ENCODE measurements around the gene TMEM63C. TPM values are rescaled to one million over a fixed set of nuclear protein-coding genes. Genes with fewer than 3 reads are reported as not detected.

Gene TMEM63C
- total RNA-seq, 1 experiment from 2014 or later = 5.4 TPM

- H3K27me3 ChIP-seq (ENCODE audit: low read length) = no peaks in the 10 kb centered on the region; the same call in 1 of the 2 replicates
- H3K9me2 ChIP-seq (replicated peaks; ENCODE audit: low read length) = no peaks in the 10 kb centered on the region
- no peak overlapping the region for H3K27ac ChIP-seq (ENCODE audit: low read length)
- DNase-seq = no peak
- H3K79me2 ChIP-seq (ENCODE audit: low read length) = no peaks in the 10 kb centered on the region
- no peaks in the 10 kb centered on the region for H3K9me3 ChIP-seq (ENCODE audit: low read length)
- H3K4me3 ChIP-seq (ENCODE audit: low read length) = no peak overlapping the region
- intact Hi-C loops (cut with micrococcal nuclease) = no loop called here
- H3K4me2 ChIP-seq (ENCODE audit: low read length) = no peak overlapping the region
- H4K20me1 ChIP-seq (ENCODE audit: low read length) = no peaks in the 10 kb centered on the region
- no peaks in the 10 kb centered on the region for H3K4me1 ChIP-seq (ENCODE audit: insufficient read depth, low read length)
- ChIA-PET POLR2A (ENCODE audit: unreplicated experiment) (no interaction called here), CTCF (no interaction called here)
- no peaks in the 10 kb centered on the region for H3K36me3 ChIP-seq (ENCODE audit: low read depth, low read length)
- no peaks in the 10 kb centered on the region for H3F3A ChIP-seq (ENCODE audit: low read length, unreplicated experiment)
- TF ChIP-seq EZH2 (IDR thresholded peaks at IDR 0.05; ENCODE audit: low read length, unreplicated experiment) = no peak
- TF ChIP-seq CTCF (conservative IDR thresholded peaks at IDR 0.05; ENCODE audit: low read depth, low read length) = no peak
- no peak for TF ChIP-seq EZH2phosphoT487 (IDR thresholded peaks at IDR 0.05; ENCODE audit: borderline replicate concordance, low read length)
- H3K9ac ChIP-seq (ENCODE audit: low read length) = no peak overlapping the region
- BruUV-seq (replicated peaks) = no TSS peak
- ATAC-seq = no peak
- H2AFZ ChIP-seq (ENCODE audit: low read length) = no peak overlapping the region
Observed at GRCh38 chr14:77259025-77259715, 77.6 kb downstream of the TMEM63C start.

- Histone ChIP-seq H3K9me3 (ENCODE audit: low read length) (no peaks in the 10 kb centered on the region), H3K4me3 (ENCODE audit: low read length) (no peak overlapping the region), H3K79me2 (ENCODE audit: low read length) (no peaks in the 10 kb centered on the region), H3K9ac (ENCODE audit: low read length) (no peak overlapping the region), H3K9me2 (replicated peaks; ENCODE audit: low read length) (no peaks in the 10 kb centered on the region), H3K27ac (ENCODE audit: low read length) (no peak overlapping the region), H3K4me1 (ENCODE audit: insufficient read depth, low read length) (no peaks in the 10 kb centered on the region), H4K20me1 (ENCODE audit: low read length) (no peaks in the 10 kb centered on the region), H3K27me3 (ENCODE audit: low read length) (no peaks in the 10 kb centered on the region; the same call in 1 of the 2 replicates), H2AFZ (ENCODE audit: low read length) (no peak overlapping the region), H3K36me3 (ENCODE audit: low read depth, low read length) (no peaks in the 10 kb centered on the region), H3K4me2 (ENCODE audit: low read length) (no peak overlapping the region), H3F3A (ENCODE audit: low read length, unreplicated experiment) (no peaks in the 10 kb centered on the region)
- ChIA-PET POLR2A (ENCODE audit: unreplicated experiment) (no interaction called here), CTCF (no interaction called here)
- BruUV-seq (replicated peaks) = no TSS peak
- TF ChIP-seq EZH2phosphoT487 (IDR thresholded peaks at IDR 0.05; ENCODE audit: borderline replicate concordance, low read length) = no peak
- TF ChIP-seq CTCF (conservative IDR thresholded peaks at IDR 0.05; ENCODE audit: low read depth, low read length) = no peak
- no peak for TF ChIP-seq EZH2 (IDR thresholded peaks at IDR 0.05; ENCODE audit: low read length, unreplicated experiment)
- DNase-seq = no peak
- intact Hi-C loops (cut with micrococcal nuclease) = no loop called here
- no peak for ATAC-seq
Observed at GRCh38 chr14:77260199-77260598, 78.6 kb downstream of the TMEM63C start.

- H3K9ac ChIP-seq (ENCODE audit: low read length) = no peak overlapping the region
- no peaks in the 10 kb centered on the region; the same call in 1 of the 2 replicates for H3K27me3 ChIP-seq (ENCODE audit: low read length)
- H3K9me2 ChIP-seq (replicated peaks; ENCODE audit: low read length) = no peaks in the 10 kb centered on the region
- H3K36me3 ChIP-seq (ENCODE audit: low read depth, low read length) = no peaks in the 10 kb centered on the region
- no TSS peak for BruUV-seq (replicated peaks)
- TF ChIP-seq CTCF (conservative IDR thresholded peaks at IDR 0.05; ENCODE audit: low read depth, low read length) (no peak), EZH2phosphoT487 (IDR thresholded peaks at IDR 0.05; ENCODE audit: borderline replicate concordance, low read length) (no peak), EZH2 (IDR thresholded peaks at IDR 0.05; ENCODE audit: low read length, unreplicated experiment) (no peak)
- H3K79me2 ChIP-seq (ENCODE audit: low read length) = no peaks in the 10 kb centered on the region
- ChIA-PET CTCF (no interaction called here), POLR2A (ENCODE audit: unreplicated experiment) (no interaction called here)
- no peaks in the 10 kb centered on the region for H4K20me1 ChIP-seq (ENCODE audit: low read length)
- H3F3A ChIP-seq (ENCODE audit: low read length, unreplicated experiment) = no peaks in the 10 kb centered on the region
- ATAC-seq = no peak
- no peaks in the 10 kb centered on the region for H3K4me1 ChIP-seq (ENCODE audit: insufficient read depth, low read length)
- H3K9me3 ChIP-seq (ENCODE audit: low read length) = no peaks in the 10 kb centered on the region
- DNase-seq = no peak
- no peak overlapping the region for H3K27ac ChIP-seq (ENCODE audit: low read length)
- no peak overlapping the region for H3K4me3 ChIP-seq (ENCODE audit: low read length)
- no peak overlapping the region for H3K4me2 ChIP-seq (ENCODE audit: low read length)
- intact Hi-C loops (cut with micrococcal nuclease) = no loop called here
- H2AFZ ChIP-seq (ENCODE audit: low read length) = no peak overlapping the region
Observed at GRCh38 chr14:77260631-77261030, 79.0 kb downstream of the TMEM63C start.

Data from PC-3 (cell line).